Adrenal gland (tissue), 12 donors: ENCODE measurements around the gene CHD3. TPM values are rescaled to one million over a fixed set of nuclear protein-coding genes. Genes with fewer than 3 reads are reported as not detected.

Experiments used
- polyA plus RNA-seq, 3 donors: library from polyadenylated mRNA; stranded (reverse); fragments of 200-250 nt in 2 of 3; fragments of 350-450 nt in 1 of 3; fragmentation: Illumina TruSeq in 1 of 3; extraction: RNeasy Lipid Tissue Mini Kit (QIAGEN cat#74804) in 1 of 3; gene quantifications; one replicate each; pipeline ENCODE4 v1.2.3, GENCODE V29; 2013 to 2014
- small RNA-seq, 2 donors: library from RNA; depleted of rRNA; stranded (forward); fragments of <200 nt; gene quantifications; one replicate each; pipeline ENCODE3, GENCODE V24; 2016
- total RNA-seq, 9 donors: library from RNA; depleted of rRNA in 4 of 9; stranded (reverse); fragments of >200 nt in 4 of 9; fragments of 120-200 nt in 1 of 9; fragmentation: NEBNext Ultra II Directional in 1 of 9; extraction: Animal tissue kit (Norgen Biotek cat#: 25700) in 1 of 9; gene quantifications; one replicate each; pipeline versions ENCODE4 v1.1.0 to v1.2.4, GENCODE V29; 2013 to 2023
- donor health status: healthy with polysubstance abuse.
- donor health status: Bipolar disorder and iron deficiency.
- donor health status: DM: yes; HTN: yes; CAD: no.
- donor health status: DM: no; HTN: no; CAD: no.
- donor health status: DM: no; HTN: no; CAD: no.
- donor health status: DM: yes; HTN: yes; CAD: no.

CHD3 gene
- total and polyA plus RNA-seq, 12 donors, result 43.8 to 326 (median 91.5) TPM

Small RNA genes within 50 kb of the gene (small RNA-seq; reads per million reads assigned to genes)
- gene SCARNA21, result 0.50 to 0.83 reads per million in 2 donors

Other genes with a start within 250 kb of the CHD3 start
- 10 to 100 TPM in 5 of 9 donors, 1 to 10 TPM in 4; 1.2 to 32.6 (median 14.5) TPM for gene ATP1B2, start 237.9 kb upstream of the CHD3 start, total RNA-seq
- gene ATP1B2, start 237.9 kb upstream of the CHD3 start, polyA plus RNA-seq, result 1 to 10 TPM; 7.9 to 9.2 (median 8.5) TPM
- gene TP53, start 201.3 kb upstream of the CHD3 start, total RNA-seq, result 10 to 100 TPM in 8 of 9 donors, 1 to 10 TPM in 1; 9.7 to 85.9 (median 28.3) TPM
- 10 to 100 TPM; 13.4 to 19.9 (median 17.4) TPM for gene TP53, start 201.3 kb upstream of the CHD3 start, polyA plus RNA-seq
- gene WRAP53, start 200.3 kb upstream of the CHD3 start, total RNA-seq, result 10 to 100 TPM in 1 of 9 donors, 1 to 10 TPM in 8; 3.4 to 15.3 (median 6.7) TPM
- 10 to 100 TPM in 2 of 3 donors, 1 to 10 TPM in 1; 4.5 to 31.0 (median 21.1) TPM for gene WRAP53, start 200.3 kb upstream of the CHD3 start, polyA plus RNA-seq
- gene EFNB3, start 183.6 kb upstream of the CHD3 start, total RNA-seq, result 1 to 10 TPM in 5 of 9 donors, under 1 TPM in 3, not detected in 1; 0.26 to 1.5 (median 1.1) TPM
- gene EFNB3, start 183.6 kb upstream of the CHD3 start, polyA plus RNA-seq, result 1 to 10 TPM in 2 of 3 donors, under 1 TPM in 1; 0.61 to 4.3 (median 1.2) TPM
- gene DNAH2, start 171.0 kb upstream of the CHD3 start, total RNA-seq, result under 1 TPM; 0.04 to 0.26 (median 0.11) TPM
- under 1 TPM; 0.02 to 0.08 (median 0.07) TPM for gene DNAH2, start 171.0 kb upstream of the CHD3 start, polyA plus RNA-seq
- gene KDM6B, start 54.6 kb upstream of the CHD3 start, total RNA-seq, result 10 to 100 TPM in 5 of 9 donors, 1 to 10 TPM in 4; 3.1 to 31.2 (median 11.8) TPM
- 10 to 100 TPM in 2 of 3 donors, 1 to 10 TPM in 1; 2.2 to 35.9 (median 10.6) TPM for gene KDM6B, start 54.6 kb upstream of the CHD3 start, polyA plus RNA-seq
- gene TMEM88, start 33.7 kb upstream of the CHD3 start, total RNA-seq, result 10 to 100 TPM; 14.9 to 52.8 (median 24.0) TPM
- 100 to 1,000 TPM in 1 of 3 donors, 10 to 100 TPM in 1, 1 to 10 TPM in 1; 7.9 to 107 (median 70.9) TPM for gene TMEM88, start 33.7 kb upstream of the CHD3 start, polyA plus RNA-seq
- 100 to 1,000 TPM in 8 of 9 donors, 10 to 100 TPM in 1; 96.2 to 281 (median 124) TPM for gene NAA38, start 31.2 kb upstream of the CHD3 start, total RNA-seq
- gene NAA38, start 31.2 kb upstream of the CHD3 start, polyA plus RNA-seq, result 100 to 1,000 TPM in 2 of 3 donors, 10 to 100 TPM in 1; 34.5 to 424 (median 329) TPM
- 10 to 100 TPM in 8 of 9 donors, 1 to 10 TPM in 1; 9.1 to 24.4 (median 17.6) TPM for gene CYB5D1, start 30.8 kb upstream of the CHD3 start, total RNA-seq
- 10 to 100 TPM in 2 of 3 donors, 1 to 10 TPM in 1; 6.5 to 36.8 (median 10.2) TPM for gene CYB5D1, start 30.8 kb upstream of the CHD3 start, polyA plus RNA-seq
- gene RNF227, start 27.5 kb downstream of the CHD3 start, total RNA-seq, result 10 to 100 TPM in 1 of 9 donors, 1 to 10 TPM in 8; 1.1 to 17.3 (median 2.9) TPM
- gene RNF227, start 27.5 kb downstream of the CHD3 start, polyA plus RNA-seq, result 1 to 10 TPM; 1.7 to 5.2 (median 3.3) TPM
- 1 to 10 TPM in 2 of 9 donors, under 1 TPM in 5, not detected in 2; 0.12 to 1.9 (median 0.41) TPM for gene KCNAB3, start 41.1 kb downstream of the CHD3 start, total RNA-seq
- gene KCNAB3, start 41.1 kb downstream of the CHD3 start, polyA plus RNA-seq, result 1 to 10 TPM in 2 of 3 donors, under 1 TPM in 1; 0.27 to 4.2 (median 3.4) TPM
- 100 to 1,000 TPM in 4 of 9 donors, 10 to 100 TPM in 5; 32.2 to 161 (median 86.0) TPM for gene TRAPPC1, start 43.2 kb downstream of the CHD3 start, total RNA-seq
- 100 to 1,000 TPM; 131 to 220 (median 166) TPM for gene TRAPPC1, start 43.2 kb downstream of the CHD3 start, polyA plus RNA-seq
- 10 to 100 TPM; 11.8 to 27.1 (median 18.4) TPM for gene CNTROB, start 43.4 kb downstream of the CHD3 start, total RNA-seq
- gene CNTROB, start 43.4 kb downstream of the CHD3 start, polyA plus RNA-seq, result 10 to 100 TPM; 14.8 to 85.2 (median 48.1) TPM
- not detected for gene GUCY2D, start 113.8 kb downstream of the CHD3 start, total RNA-seq
- not detected for gene GUCY2D, start 113.8 kb downstream of the CHD3 start, polyA plus RNA-seq
- 1 to 10 TPM in 8 of 9 donors, not detected in 1; 2.0 to 9.8 (median 4.6) TPM for gene ALOX15B, start 150.3 kb downstream of the CHD3 start, total RNA-seq
- gene ALOX15B, start 150.3 kb downstream of the CHD3 start, polyA plus RNA-seq, result 1 to 10 TPM; 1.1 to 5.8 (median 2.0) TPM
- not detected for gene ALOX12B, start 198.9 kb downstream of the CHD3 start, total RNA-seq
- not detected for gene ALOX12B, start 198.9 kb downstream of the CHD3 start, polyA plus RNA-seq
- gene ALOXE3, start 229.7 kb downstream of the CHD3 start, total RNA-seq, result not detected
- not detected for gene ALOXE3, start 229.7 kb downstream of the CHD3 start, polyA plus RNA-seq
- under 1 TPM in 3 of 9 donors, not detected in 6; 0.06 to 0.34 (median 0.29) TPM for gene HES7, start 235.3 kb downstream of the CHD3 start, total RNA-seq
- 1 to 10 TPM in 1 of 3 donors, under 1 TPM in 1, not detected in 1; 0.32 to 1.0 TPM for gene HES7, start 235.3 kb downstream of the CHD3 start, polyA plus RNA-seq